Measurements from ENCODE around the gene MFAP4.
"Not testable (repeated sequence)": the region's sequence is repeated elsewhere in the genome, so short reads cannot be mapped to it uniquely, and the experiment has no call there.

The MFAP4 gene

GRCh38 chr17:19369846-19370492 is 17.0 kb downstream of the MFAP4 start:
- FAIRE-seq = no peak

GRCh38 chr17:19369107-19369778 is 17.7 kb downstream of the MFAP4 start:
- no peak for FAIRE-seq

GRCh38 chr17:19368229-19368628 is 18.8 kb downstream of the MFAP4 start:
- FAIRE-seq = no peak

GRCh38 chr17:19366637-19366972 is 20.4 kb downstream of the MFAP4 start:
- FAIRE-seq = no peak

- FAIRE-seq = no peak
Observed at GRCh38 chr17:19365833-19366636, 21.0 kb downstream of the MFAP4 start.

- FAIRE-seq = no peak
Observed at GRCh38 chr17:19365499-19365817, 21.5 kb downstream of the MFAP4 start.

GRCh38 chr17:19364699-19365498 is 22.1 kb downstream of the MFAP4 start:
- FAIRE-seq = no peak

GRCh38 chr17:19363460-19364035 is 23.4 kb downstream of the MFAP4 start:
- no peak for FAIRE-seq

GRCh38 chr17:19363114-19363438 is 23.9 kb downstream of the MFAP4 start:
- no peak for FAIRE-seq

GRCh38 chr17:19362277-19363113 is 24.5 kb downstream of the MFAP4 start, which contains the start of gene B9D1:
B9D1 (minus strand) TSS chr17:19362723; CDS start chr17:19362569, 154 bp downstream.
- peak; percentile 78 for FAIRE-seq

GRCh38 chr17:19361944-19362276 is 25.1 kb downstream of the MFAP4 start:
- no peak for FAIRE-seq

GRCh38 chr17:19361326-19361725 is 25.7 kb downstream of the MFAP4 start:
- no peak for FAIRE-seq

- no peak for FAIRE-seq
Observed at GRCh38 chr17:19360772-19361171, 26.2 kb downstream of the MFAP4 start.

GRCh38 chr17:19359856-19360255 is 27.1 kb downstream of the MFAP4 start:
- no peak for FAIRE-seq

- no peak for FAIRE-seq
Observed at GRCh38 chr17:19359151-19359550, 27.8 kb downstream of the MFAP4 start.

- no peak for FAIRE-seq
Observed at GRCh38 chr17:19357761-19358160, 29.2 kb downstream of the MFAP4 start.

- no peak for FAIRE-seq
Observed at GRCh38 chr17:19357351-19357750, 29.6 kb downstream of the MFAP4 start.

GRCh38 chr17:19354748-19355147 is 32.2 kb downstream of the MFAP4 start:
- no peak for FAIRE-seq

- not testable (repeated sequence) for FAIRE-seq
Observed at GRCh38 chr17:19353401-19353800, 33.6 kb downstream of the MFAP4 start.

- no peak for FAIRE-seq
Observed at GRCh38 chr17:19348806-19349205, 38.2 kb downstream of the MFAP4 start.

- no peak for FAIRE-seq
Observed at GRCh38 chr17:19348081-19348650, 38.8 kb downstream of the MFAP4 start.

All from G401.6 (cell line).